Stomach (tissue), 9 donors: Measurements from ENCODE around the gene KCNG3. TPM values are rescaled to one million over a fixed set of nuclear protein-coding genes. Genes with fewer than 3 reads are reported as not detected.

ENCODE experiments used
- DNase-seq, 2 donors: peaks; one replicate each; pipeline versions ENCODE4 v3.0.0 to v3.0.0-alpha.2; 2013 to 2019
- H3K27ac ChIP-seq, 5 donors: fragments of 200-600 bp in 4 of 5; sonication (generic) in 4 of 5; one replicate each; pipeline ENCODE4 v1.5.1; 2013 to 2019; ENCODE audit warnings: mild to moderate bottlenecking in 1 of 5, moderate library complexity in 1 of 5
- H3K27me3 ChIP-seq, 3 donors: fragments of 200-600 bp; sonication (generic); one replicate each; pipeline ENCODE4 v1.5.1; 2017 to 2019; ENCODE audit warnings: mixed run types in 1 of 3
- H3K36me3 ChIP-seq, 4 donors: fragments of 200-600 bp; sonication (generic); 1 replicate in 3 of 4; 2 replicates in 1 of 4; pipeline ENCODE4 v1.5.1; 2016 to 2019
- H3K4me1 ChIP-seq, 4 donors: fragments of 200-600 bp; sonication (generic); one replicate each; pipeline ENCODE4 v1.5.1; 2016 to 2019
- H3K4me3 ChIP-seq, 4 donors: fragments of 200-600 bp; sonication (generic) in 3 of 4; one replicate each; pipeline ENCODE4 v1.5.1; 2016 to 2019; ENCODE audit warnings: mild to moderate bottlenecking in 1 of 4
- H3K9me3 ChIP-seq, 4 donors: fragments of 200-600 bp; sonication (generic); one replicate each; pipeline ENCODE4 v1.5.1; 2016 to 2019
- EP300 ChIP-seq: sonication (generic); formaldehyde crosslinking; IDR thresholded peaks from one replicate; pipeline ENCODE4 v1.6.1; 2017; ENCODE audit warnings: antibody characterized with exemption
- POLR2A ChIP-seq, 4 donors: fragments of 450-650 bp; IDR thresholded peaks; one replicate each; pipeline ENCODE4 v1.6.1; 2016; ENCODE audit warnings: antibody characterized with exemption in 4 of 4, control low read depth in 2 of 4, mild to moderate bottlenecking in 1 of 4, moderate library complexity in 1 of 4
- POLR2AphosphoS5 ChIP-seq, 3 donors: sonication (generic); formaldehyde crosslinking; IDR thresholded peaks; one replicate each; pipeline ENCODE4 v1.6.1; 2016; ENCODE audit warnings: antibody characterized with exemption in 3 of 3
- WGBS, 5 donors: extraction: QIAGEN DNeasy Blood & Tissue Kit in 3 of 5; methylation state at CpG; one replicate each; pipeline versions ENCODE4 v1.1.5 to v1.1.7; 2013 to 2018; 5-methylcytosine and 5-hydroxymethylcytosine counted together
- intact Hi-C: fragments of 100-400 bp; cut with DNase I; formaldehyde crosslinking; loops from one replicate; pipeline ENCODE4 v1.15.1; 2023; ENCODE audit warnings: low total_unique reads
- polyA plus RNA-seq, 3 donors: library from polyadenylated mRNA; stranded (reverse); fragments of 200-250 nt; gene quantifications; one replicate each; pipeline ENCODE4 v1.2.3, GENCODE V29; 2013
- total RNA-seq, 5 donors: library from RNA; depleted of rRNA; stranded (reverse); fragments of >200 nt; gene quantifications; one replicate each; pipeline versions ENCODE4 v1.1.0 to v1.2.3, GENCODE V29; 2014 to 2016
- TF ChIP-seq, protein P1 (sequence below), 7 experiments: fragments of 450-650 bp in 4 of 7; fragments of 200-600 bp in 3 of 7; sonication (generic) in 3 of 7; IDR thresholded peaks; one replicate each; pipeline ENCODE4 v1.5.1; 2016 to 2019; ENCODE audit warnings: antibody characterized with exemption in 7 of 7, control low read depth in 2 of 7, mild to moderate bottlenecking in 1 of 7
- donor health status: healthy with polysubstance abuse.
- donor health status: Bipolar disorder and iron deficiency.
- donor health status: healthy.

KCNG3 gene
- total and polyA plus RNA-seq, 8 donors = 0.43 to 55.3 (median 1.5) TPM; not detected in 5

DNA sequence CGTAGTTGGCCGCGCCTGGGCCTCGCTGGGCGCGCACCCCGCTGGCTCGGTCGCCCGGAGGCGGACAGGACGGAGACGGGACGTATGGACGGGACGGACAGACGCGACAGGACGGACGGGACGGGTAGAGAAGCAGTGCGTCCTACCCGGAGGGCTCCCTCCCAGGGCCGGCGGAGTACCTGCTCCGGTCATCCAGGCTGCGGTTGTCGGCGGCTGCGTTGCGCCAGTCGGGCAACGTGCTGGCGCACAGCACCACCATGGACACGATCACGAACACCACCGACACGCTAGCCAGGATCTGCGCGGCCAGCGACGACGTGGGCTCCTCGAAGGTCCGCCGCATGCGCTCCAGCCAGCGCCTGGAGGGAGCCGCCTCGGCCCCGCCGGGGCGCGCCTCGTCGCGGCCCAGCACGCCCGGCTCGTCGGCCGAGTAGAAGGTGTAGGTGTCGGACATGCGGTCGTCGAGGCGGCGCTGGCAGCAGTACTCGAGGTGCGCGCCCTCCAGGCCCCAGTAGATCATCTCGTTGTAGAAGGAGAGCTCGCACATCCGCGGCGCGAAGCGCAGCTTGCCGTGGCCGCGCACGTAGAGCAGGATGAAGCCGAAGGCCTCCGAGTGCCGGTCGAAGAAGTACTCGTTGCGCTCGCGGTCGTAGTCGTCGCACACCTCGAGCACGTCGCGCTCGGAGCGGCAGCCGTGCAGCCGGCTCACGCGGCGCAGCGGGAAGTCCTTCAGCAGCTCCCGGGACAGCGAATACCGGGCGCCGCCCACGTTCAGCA, 903 bp downstream of the KCNG3 start:
- WGBS, 5 donors = 6 to 26% (median 14%) methylated on average over 10 to 111 of the region's 111 CpGs

DNA sequence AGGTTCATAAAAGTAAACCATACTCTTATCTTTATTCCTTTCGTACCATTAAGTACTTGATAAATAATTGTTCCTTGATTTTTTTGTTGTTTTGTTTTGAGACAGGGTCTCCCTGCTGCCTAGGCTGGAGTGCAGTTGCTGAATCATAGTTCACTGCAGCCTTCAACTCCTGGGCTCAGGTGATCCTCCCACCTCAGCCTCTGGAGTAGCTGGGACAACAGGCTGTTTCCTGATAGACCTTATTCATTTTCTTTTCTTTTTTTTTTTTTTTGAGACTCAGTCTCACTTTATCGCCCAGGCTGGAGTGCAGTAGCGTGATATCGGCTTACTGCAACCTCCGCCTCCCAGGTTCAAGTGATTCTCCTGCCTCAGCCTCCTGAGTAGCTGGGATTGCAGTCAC, 5.5 kb downstream of the KCNG3 start:
- DNase-seq = no peak
- Histone ChIP-seq H3K4me1 (peaks cover 0 to 6% (median 6%) of the 10 kb centered on the region in 4 donors), H3K9me3 (peaks cover 0 to 8% (median 0%) of the 10 kb centered on the region in 4 donors), H3K36me3 (no peaks in the 10 kb centered on the region), H3K27ac (no peak overlapping the region), H3K4me3 (no peak overlapping the region), H3K27me3 (peaks cover 0 to 18% (median 10%) of the 10 kb centered on the region in 3 donors)
- 76 to 89% (median 87%) methylated on average over 5 of the region's 5 CpGs for WGBS, 5 donors
- TF ChIP-seq POLR2AphosphoS5 (IDR thresholded peaks at IDR 0.05) (no peak), EP300 (no peak), POLR2A (IDR thresholded peaks at IDR 0.05) (no peak)
- TF ChIP-seq, protein P1, sequence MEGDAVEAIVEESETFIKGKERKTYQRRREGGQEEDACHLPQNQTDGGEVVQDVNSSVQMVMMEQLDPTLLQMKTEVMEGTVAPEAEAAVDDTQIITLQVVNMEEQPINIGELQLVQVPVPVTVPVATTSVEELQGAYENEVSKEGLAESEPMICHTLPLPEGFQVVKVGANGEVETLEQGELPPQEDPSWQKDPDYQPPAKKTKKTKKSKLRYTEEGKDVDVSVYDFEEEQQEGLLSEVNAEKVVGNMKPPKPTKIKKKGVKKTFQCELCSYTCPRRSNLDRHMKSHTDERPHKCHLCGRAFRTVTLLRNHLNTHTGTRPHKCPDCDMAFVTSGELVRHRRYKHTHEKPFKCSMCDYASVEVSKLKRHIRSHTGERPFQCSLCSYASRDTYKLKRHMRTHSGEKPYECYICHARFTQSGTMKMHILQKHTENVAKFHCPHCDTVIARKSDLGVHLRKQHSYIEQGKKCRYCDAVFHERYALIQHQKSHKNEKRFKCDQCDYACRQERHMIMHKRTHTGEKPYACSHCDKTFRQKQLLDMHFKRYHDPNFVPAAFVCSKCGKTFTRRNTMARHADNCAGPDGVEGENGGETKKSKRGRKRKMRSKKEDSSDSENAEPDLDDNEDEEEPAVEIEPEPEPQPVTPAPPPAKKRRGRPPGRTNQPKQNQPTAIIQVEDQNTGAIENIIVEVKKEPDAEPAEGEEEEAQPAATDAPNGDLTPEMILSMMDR (IDR thresholded peaks at IDR 0.05) = no peak
- intact Hi-C loops = no loop called here

More for the DNA sequence above, 903 bp downstream of the KCNG3 start:
- no peaks in the 10 kb centered on the region for H3K36me3 ChIP-seq
- H3K27me3 ChIP-seq = peaks cover 0 to 36% (median 21%) of the 10 kb centered on the region in 3 donors
- peaks cover 0 to 10% (median 0%) of the 10 kb centered on the region in 4 donors for H3K9me3 ChIP-seq
- H3K4me1 ChIP-seq = peaks cover 8 to 27% (median 24%) of the 10 kb centered on the region in 4 donors
- no peak overlapping the region for H3K27ac ChIP-seq
- peak in 1 of 2 donors; percentile 78 for DNase-seq
- peak overlapping the region; percentile 55 to 74 (median 60) for H3K4me3 ChIP-seq
- intact Hi-C loops = no loop called here
- TF ChIP-seq POLR2A (IDR thresholded peaks at IDR 0.05) = no peak
- TF ChIP-seq, protein P1 (IDR thresholded peaks at IDR 0.05) = no peak
- no peak for TF ChIP-seq POLR2AphosphoS5 (IDR thresholded peaks at IDR 0.05)
- no peak for TF ChIP-seq EP300

DNA sequence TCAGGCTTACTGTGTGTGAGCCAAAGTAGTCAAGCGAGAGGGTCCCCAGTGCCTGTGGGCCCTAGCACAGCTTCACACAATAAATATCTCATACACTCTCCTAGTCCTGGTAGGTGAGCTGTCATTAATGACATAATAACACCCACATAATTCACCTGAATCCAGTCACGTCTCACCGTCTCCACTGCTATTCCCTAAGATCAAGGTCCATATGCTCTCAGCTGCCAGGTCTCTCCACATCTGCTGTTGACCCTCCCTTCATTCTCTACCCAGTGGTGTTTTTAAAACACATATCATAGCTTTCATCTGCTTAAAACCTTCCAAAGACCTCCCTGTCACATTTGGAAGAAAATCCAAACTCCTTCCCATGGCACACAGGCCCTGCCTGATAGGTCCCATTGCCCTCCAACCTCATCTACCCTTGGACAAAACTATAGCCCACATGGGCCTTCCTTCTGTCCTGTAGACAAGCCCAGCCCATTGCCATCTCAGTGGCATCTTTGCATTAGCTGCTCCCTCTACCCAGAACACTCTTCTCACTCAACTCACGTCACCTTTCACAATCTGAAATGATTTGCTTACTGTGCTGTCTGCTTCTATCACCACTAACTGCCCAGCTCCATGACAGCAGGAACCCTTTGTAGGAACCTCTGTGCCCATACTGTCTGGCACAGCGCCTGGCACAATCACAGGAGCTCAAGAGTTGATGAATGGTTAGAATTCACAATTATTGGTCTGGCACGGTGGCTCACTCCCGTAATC, 7.5 kb downstream of the KCNG3 start:
- DNase-seq = no peak
- no peaks in the 10 kb centered on the region for H3K36me3 ChIP-seq
- no peak overlapping the region for H3K27ac ChIP-seq
- 82 to 91% (median 88%) methylated on average over 7 of the region's 7 CpGs for WGBS, 5 donors
- intact Hi-C loops = no loop called here
- peaks cover 0 to 4% (median 0%) of the 10 kb centered on the region in 3 donors for H3K27me3 ChIP-seq
- H3K4me1 ChIP-seq = no peaks in the 10 kb centered on the region
- no peak for TF ChIP-seq POLR2A (IDR thresholded peaks at IDR 0.05)
- TF ChIP-seq POLR2AphosphoS5 (IDR thresholded peaks at IDR 0.05) = no peak
- H3K4me3 ChIP-seq = no peak overlapping the region
- H3K9me3 ChIP-seq = no peaks in the 10 kb centered on the region

DNA sequence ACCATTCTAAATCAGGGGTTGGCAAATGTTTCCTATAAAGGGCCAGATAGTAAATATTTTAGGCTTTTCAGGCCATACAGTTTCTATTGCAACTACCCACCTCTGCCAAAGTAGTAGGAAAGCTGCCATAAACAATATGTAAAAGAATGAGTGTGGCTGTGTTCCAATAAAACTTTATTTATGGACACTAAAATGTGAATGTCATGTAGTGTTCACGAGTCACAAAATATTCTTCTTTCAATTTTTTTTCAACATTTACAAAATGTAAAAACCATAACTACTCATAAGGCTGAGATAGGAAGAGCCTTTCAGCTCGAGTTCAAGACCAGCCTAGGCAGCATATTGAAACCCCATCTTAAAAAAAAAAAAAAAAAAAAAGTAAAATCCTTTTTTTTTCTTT, 13.4 kb downstream of the KCNG3 start:
- no peaks in the 10 kb centered on the region for H3K27me3 ChIP-seq
- no peaks in the 10 kb centered on the region for H3K9me3 ChIP-seq
- intact Hi-C loops = no loop called here
- no peak overlapping the region for H3K4me3 ChIP-seq
- TF ChIP-seq POLR2AphosphoS5 (IDR thresholded peaks at IDR 0.05) (no peak), EP300 (no peak), POLR2A (IDR thresholded peaks at IDR 0.05) (no peak)
- TF ChIP-seq, protein P1 (IDR thresholded peaks at IDR 0.05) = no peak
- no peak for DNase-seq
- H3K4me1 ChIP-seq = no peaks in the 10 kb centered on the region
- WGBS, 5 donors = 67 to 87% (median 82%) methylated on average over 2 of the region's 2 CpGs
- H3K36me3 ChIP-seq = no peaks in the 10 kb centered on the region
- no peak overlapping the region for H3K27ac ChIP-seq
